Suprapubic skin (tissue), 4 donors: ENCODE data around the gene SAMD14. TPM values are rescaled to one million over a fixed set of nuclear protein-coding genes. Genes with fewer than 3 reads are reported as not detected.
A peak's percentile ranks its signal among the peaks of the same experiment; 100 is the strongest.

ENCODE experiments used
- DNase-seq, 2 donors: peaks; one replicate each; pipeline ENCODE4 v3.0.0-alpha.2; 2019; ENCODE audit warnings: low spot score in 2 of 2
- H3K27ac ChIP-seq: fragments of 200-600 bp; sonication (generic); one replicate; pipeline ENCODE4 v1.5.1; 2019
- H3K27me3 ChIP-seq: fragments of 200-600 bp; sonication (generic); one replicate; pipeline ENCODE4 v1.5.1; 2019
- H3K36me3 ChIP-seq: fragments of 200-600 bp; sonication (generic); one replicate; pipeline ENCODE4 v1.5.1; 2019
- H3K4me1 ChIP-seq: fragments of 200-600 bp; sonication (generic); one replicate; pipeline ENCODE4 v1.5.1; 2019
- H3K4me3 ChIP-seq: fragments of 200-600 bp; sonication (generic); one replicate; pipeline ENCODE4 v1.5.1; 2019; ENCODE audit warnings: mild to moderate bottlenecking
- H3K9me3 ChIP-seq: fragments of 200-600 bp; sonication (generic); one replicate; pipeline ENCODE4 v1.5.1; 2019
- EP300 ChIP-seq: sonication (generic); formaldehyde crosslinking; IDR thresholded peaks from one replicate; pipeline ENCODE4 v1.6.1; 2017; ENCODE audit warnings: antibody characterized with exemption
- POLR2A ChIP-seq, 2 donors: fragments of 450-650 bp; IDR thresholded peaks; one replicate each; pipeline ENCODE4 v1.6.1; 2017; ENCODE audit warnings: antibody characterized with exemption in 2 of 2, mild to moderate bottlenecking in 2 of 2, moderate library complexity in 2 of 2
- POLR2AphosphoS5 ChIP-seq, 3 donors: sonication (generic); formaldehyde crosslinking; IDR thresholded peaks; one replicate each; pipeline ENCODE4 v1.6.1; 2017; ENCODE audit warnings: antibody characterized with exemption in 3 of 3
- WGBS: methylation state at CpG from one replicate; pipeline ENCODE4 v1.1.5; 2018; 5-methylcytosine and 5-hydroxymethylcytosine counted together
- total RNA-seq, 4 donors: library from RNA; depleted of rRNA; stranded (reverse); fragments of >200 nt; gene quantifications; one replicate each; pipeline ENCODE4 v1.1.0, GENCODE V29; 2016
- TF ChIP-seq, protein P1 (sequence below), 2 donors: fragments of 200-600 bp in 1 of 2; fragments of 450-650 bp in 1 of 2; sonication (generic) in 1 of 2; IDR thresholded peaks; one replicate each; pipeline ENCODE4 v1.5.1; 2016 to 2019; ENCODE audit warnings: antibody characterized with exemption in 2 of 2, mild to moderate bottlenecking in 1 of 2, moderate library complexity in 1 of 2

Gene SAMD14
- total RNA-seq, 4 donors from 2014 or later, result 0.68 TPM; not detected in 3

- peak in 1 of 2 donors; percentile 68 for DNase-seq
- TF ChIP-seq, protein P1, sequence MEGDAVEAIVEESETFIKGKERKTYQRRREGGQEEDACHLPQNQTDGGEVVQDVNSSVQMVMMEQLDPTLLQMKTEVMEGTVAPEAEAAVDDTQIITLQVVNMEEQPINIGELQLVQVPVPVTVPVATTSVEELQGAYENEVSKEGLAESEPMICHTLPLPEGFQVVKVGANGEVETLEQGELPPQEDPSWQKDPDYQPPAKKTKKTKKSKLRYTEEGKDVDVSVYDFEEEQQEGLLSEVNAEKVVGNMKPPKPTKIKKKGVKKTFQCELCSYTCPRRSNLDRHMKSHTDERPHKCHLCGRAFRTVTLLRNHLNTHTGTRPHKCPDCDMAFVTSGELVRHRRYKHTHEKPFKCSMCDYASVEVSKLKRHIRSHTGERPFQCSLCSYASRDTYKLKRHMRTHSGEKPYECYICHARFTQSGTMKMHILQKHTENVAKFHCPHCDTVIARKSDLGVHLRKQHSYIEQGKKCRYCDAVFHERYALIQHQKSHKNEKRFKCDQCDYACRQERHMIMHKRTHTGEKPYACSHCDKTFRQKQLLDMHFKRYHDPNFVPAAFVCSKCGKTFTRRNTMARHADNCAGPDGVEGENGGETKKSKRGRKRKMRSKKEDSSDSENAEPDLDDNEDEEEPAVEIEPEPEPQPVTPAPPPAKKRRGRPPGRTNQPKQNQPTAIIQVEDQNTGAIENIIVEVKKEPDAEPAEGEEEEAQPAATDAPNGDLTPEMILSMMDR (IDR thresholded peaks at IDR 0.05), result no peak
- TF ChIP-seq POLR2AphosphoS5 (IDR thresholded peaks at IDR 0.05) (no peak), POLR2A (IDR thresholded peaks at IDR 0.05) (no peak), EP300 (no peak)
- WGBS, result 87% methylated on average over 16 of the region's 19 CpGs
- H3K9me3 ChIP-seq, result no peaks in the 10 kb centered on the region
- H3K27me3 ChIP-seq, result no peaks in the 10 kb centered on the region
- peak overlapping the region; percentile 67 for H3K27ac ChIP-seq
- H3K4me1 ChIP-seq, result peaks cover 24% of the 10 kb centered on the region
- H3K36me3 ChIP-seq, result peaks cover 50% of the 10 kb centered on the region
- no peak overlapping the region for H3K4me3 ChIP-seq
Observed at GRCh38 chr17:50110591-50111349, 19.2 kb downstream of the SAMD14 start.

DNA sequence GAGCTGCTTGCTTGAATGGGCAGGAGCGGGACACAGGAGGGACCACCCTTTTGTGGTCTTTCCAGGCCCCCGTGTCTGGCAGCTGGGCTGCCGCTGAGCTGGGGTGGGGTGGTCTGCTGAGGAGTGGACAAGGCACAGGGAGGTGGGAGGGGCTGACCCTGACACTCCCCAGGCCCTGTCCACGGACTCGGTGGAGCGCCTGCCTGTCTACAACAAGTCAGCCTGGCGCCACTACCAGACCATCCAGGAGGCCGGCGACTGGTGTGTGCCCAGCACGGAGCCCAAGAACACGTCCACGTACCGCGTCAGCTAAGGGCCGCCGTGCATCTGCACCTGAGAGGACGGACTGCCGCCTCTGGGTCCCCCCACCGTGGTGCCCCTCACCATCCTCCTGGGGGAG is 20.2 kb downstream of the SAMD14 start:
- H3K4me1 ChIP-seq, result peaks cover 24% of the 10 kb centered on the region
- no CpG with 5 or more reads among the region's 19 CpGs for WGBS
- H3K4me3 ChIP-seq, result no peak overlapping the region
- peaks cover 60% of the 10 kb centered on the region for H3K36me3 ChIP-seq
- TF ChIP-seq POLR2AphosphoS5 (IDR thresholded peaks at IDR 0.05) (no peak), EP300 (no peak), POLR2A (IDR thresholded peaks at IDR 0.05) (no peak)
- TF ChIP-seq, protein P1 (IDR thresholded peaks at IDR 0.05), result no peak
- H3K27me3 ChIP-seq, result no peaks in the 10 kb centered on the region
- H3K27ac ChIP-seq, result no peak overlapping the region
- no peaks in the 10 kb centered on the region for H3K9me3 ChIP-seq
- DNase-seq, result no peak

GRCh38 chr17:50109207-50109606 is 20.8 kb downstream of the SAMD14 start:
- DNase-seq, result no peak
- Histone ChIP-seq H3K36me3 (peaks cover 61% of the 10 kb centered on the region), H3K9me3 (no peaks in the 10 kb centered on the region), H3K4me1 (peaks cover 24% of the 10 kb centered on the region), H3K4me3 (no peak overlapping the region), H3K27ac (no peak overlapping the region), H3K27me3 (no peaks in the 10 kb centered on the region)
- TF ChIP-seq, protein P1 (IDR thresholded peaks at IDR 0.05), result no peak
- TF ChIP-seq POLR2A (IDR thresholded peaks at IDR 0.05) (no peak), EP300 (no peak), POLR2AphosphoS5 (IDR thresholded peaks at IDR 0.05) (no peak)
- 82% methylated on average over 7 of the region's 7 CpGs for WGBS

DNA sequence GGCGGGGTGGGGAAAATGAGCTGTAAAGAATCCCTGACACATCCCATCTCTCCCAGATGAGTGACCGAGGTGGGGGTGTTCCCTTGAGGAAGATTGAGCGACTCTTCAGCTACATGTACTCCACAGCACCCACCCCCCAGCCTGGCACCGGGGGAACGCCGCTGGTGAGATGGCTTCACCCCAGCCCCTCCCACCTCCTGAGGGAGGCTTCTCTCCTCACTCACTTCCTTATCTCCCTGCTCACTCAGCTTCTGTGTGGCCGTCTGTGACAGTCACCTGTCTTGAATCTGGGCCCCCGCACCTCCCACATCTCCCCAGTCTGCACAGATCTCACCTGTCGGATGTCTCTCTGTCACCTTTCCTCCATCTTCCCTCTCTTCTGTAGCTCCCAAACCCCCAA is 21.4 kb downstream of the SAMD14 start:
- Histone ChIP-seq H3K27me3 (no peaks in the 10 kb centered on the region), H3K9me3 (no peaks in the 10 kb centered on the region), H3K27ac (no peak overlapping the region), H3K36me3 (peaks cover 61% of the 10 kb centered on the region), H3K4me1 (peaks cover 24% of the 10 kb centered on the region), H3K4me3 (no peak overlapping the region)
- TF ChIP-seq EP300 (no peak), POLR2A (IDR thresholded peaks at IDR 0.05) (no peak), POLR2AphosphoS5 (IDR thresholded peaks at IDR 0.05) (no peak)
- TF ChIP-seq, protein P1 (IDR thresholded peaks at IDR 0.05), result no peak
- WGBS, result 87% methylated on average over 7 of the region's 9 CpGs
- DNase-seq, result no peak

- H3K36me3 ChIP-seq, result peaks cover 61% of the 10 kb centered on the region
- TF ChIP-seq POLR2AphosphoS5 (IDR thresholded peaks at IDR 0.05), result no peak
- TF ChIP-seq EP300, result no peak
- TF ChIP-seq, protein P1 (IDR thresholded peaks at IDR 0.05), result no peak
- TF ChIP-seq POLR2A (IDR thresholded peaks at IDR 0.05), result no peak
- no peak overlapping the region for H3K4me3 ChIP-seq
- H3K4me1 ChIP-seq, result peaks cover 24% of the 10 kb centered on the region
- no peak for DNase-seq
- no peaks in the 10 kb centered on the region for H3K9me3 ChIP-seq
- H3K27ac ChIP-seq, result no peak overlapping the region
- 95% methylated on average over 10 of the region's 10 CpGs for WGBS
- no peaks in the 10 kb centered on the region for H3K27me3 ChIP-seq
Observed at GRCh38 chr17:50107790-50108414, 22.1 kb downstream of the SAMD14 start.
